Ishikawa (cell line): ENCODE data around the gene MRPL24.

Experiments
- CEBPB ChIP-seq: IDR thresholded peaks from 2 replicates; pipeline ENCODE4 v1.6.1; 2012
- CREB1 ChIP-seq: IDR thresholded peaks from 2 replicates; pipeline ENCODE4 v1.6.1; 2012; ENCODE audit warnings: low read depth
- EGR1 ChIP-seq: IDR thresholded peaks from 2 replicates; pipeline ENCODE4 v1.6.1; 2012
- EP300 ChIP-seq: IDR thresholded peaks from 2 replicates; pipeline ENCODE4 v1.6.1; 2012; ENCODE audit warnings: borderline replicate concordance
- FOXM1 ChIP-seq: IDR thresholded peaks from 2 replicates; pipeline ENCODE4 v1.6.1; 2012; ENCODE audit warnings: low read depth, borderline replicate concordance
- NFIC ChIP-seq: IDR thresholded peaks from 2 replicates; pipeline ENCODE4 v1.6.1; 2012
- RAD21 ChIP-seq: IDR thresholded peaks from 2 replicates; pipeline ENCODE4 v1.6.1; 2012; ENCODE audit warnings: low read depth
- TAF1 ChIP-seq: IDR thresholded peaks from 2 replicates; pipeline ENCODE4 v1.6.1; 2012; ENCODE audit warnings: low read depth, mild to moderate bottlenecking
- TCF12 ChIP-seq: IDR thresholded peaks from 2 replicates; pipeline ENCODE4 v1.6.1; 2012; ENCODE audit warnings: low read depth
- TEAD4 ChIP-seq: IDR thresholded peaks from 2 replicates; pipeline ENCODE4 v1.6.1; 2012
- YY1 ChIP-seq: IDR thresholded peaks from 2 replicates; pipeline ENCODE4 v1.6.1; 2012; ENCODE audit warnings: low read depth
- TF ChIP-seq, protein P1 (sequence below): IDR thresholded peaks from 2 replicates; pipeline ENCODE4 v1.6.1; 2012
- TF ChIP-seq, protein P2 (sequence below): IDR thresholded peaks from 2 replicates; pipeline ENCODE4 v1.6.1; 2012; ENCODE audit warnings: low read depth, mild to moderate bottlenecking
- TF ChIP-seq, protein P3 (sequence below): IDR thresholded peaks from 2 replicates; pipeline ENCODE4 v1.6.1; 2012

DNA sequence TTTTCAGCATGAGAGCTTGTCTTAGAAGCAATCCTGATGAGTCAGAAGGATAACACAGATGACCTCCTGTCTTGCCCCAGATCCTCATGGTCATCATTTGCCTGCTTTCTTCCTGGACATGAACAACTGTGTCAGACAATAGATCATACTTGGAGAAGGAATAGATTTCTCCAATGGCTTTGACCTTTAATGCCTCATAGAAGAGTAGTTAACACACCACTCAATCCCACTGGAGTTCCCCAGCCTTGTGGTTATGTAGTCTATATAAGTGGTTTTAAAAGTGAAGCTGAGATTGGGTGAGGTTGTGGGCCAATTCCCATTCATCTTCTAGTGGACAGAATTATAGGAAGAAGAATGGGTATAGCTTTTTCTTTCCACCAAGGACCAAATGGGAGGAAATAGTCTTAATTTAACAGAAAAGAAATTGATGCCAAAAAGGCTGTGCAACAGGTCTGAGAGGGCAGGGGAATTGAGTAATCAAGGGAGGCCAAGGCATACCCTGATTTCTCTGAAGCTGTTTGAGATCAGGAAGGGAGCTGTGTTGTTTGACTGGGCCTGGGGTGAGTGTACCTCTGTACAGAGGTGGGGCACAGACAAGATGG is 40.8 kb upstream of the MRPL24 start:
- TF ChIP-seq YY1 (no peak), CREB1 (no peak), EGR1 (no peak), RAD21 (no peak), TEAD4 (no peak), EP300 (no peak), CEBPB (no peak), TAF1 (no peak), TCF12 (no peak), FOXM1 (no peak), NFIC (no peak)
- TF ChIP-seq, protein P1, sequence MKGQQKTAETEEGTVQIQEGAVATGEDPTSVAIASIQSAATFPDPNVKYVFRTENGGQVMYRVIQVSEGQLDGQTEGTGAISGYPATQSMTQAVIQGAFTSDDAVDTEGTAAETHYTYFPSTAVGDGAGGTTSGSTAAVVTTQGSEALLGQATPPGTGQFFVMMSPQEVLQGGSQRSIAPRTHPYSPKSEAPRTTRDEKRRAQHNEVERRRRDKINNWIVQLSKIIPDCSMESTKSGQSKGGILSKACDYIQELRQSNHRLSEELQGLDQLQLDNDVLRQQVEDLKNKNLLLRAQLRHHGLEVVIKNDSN: no peak
- TF ChIP-seq, protein P2, sequence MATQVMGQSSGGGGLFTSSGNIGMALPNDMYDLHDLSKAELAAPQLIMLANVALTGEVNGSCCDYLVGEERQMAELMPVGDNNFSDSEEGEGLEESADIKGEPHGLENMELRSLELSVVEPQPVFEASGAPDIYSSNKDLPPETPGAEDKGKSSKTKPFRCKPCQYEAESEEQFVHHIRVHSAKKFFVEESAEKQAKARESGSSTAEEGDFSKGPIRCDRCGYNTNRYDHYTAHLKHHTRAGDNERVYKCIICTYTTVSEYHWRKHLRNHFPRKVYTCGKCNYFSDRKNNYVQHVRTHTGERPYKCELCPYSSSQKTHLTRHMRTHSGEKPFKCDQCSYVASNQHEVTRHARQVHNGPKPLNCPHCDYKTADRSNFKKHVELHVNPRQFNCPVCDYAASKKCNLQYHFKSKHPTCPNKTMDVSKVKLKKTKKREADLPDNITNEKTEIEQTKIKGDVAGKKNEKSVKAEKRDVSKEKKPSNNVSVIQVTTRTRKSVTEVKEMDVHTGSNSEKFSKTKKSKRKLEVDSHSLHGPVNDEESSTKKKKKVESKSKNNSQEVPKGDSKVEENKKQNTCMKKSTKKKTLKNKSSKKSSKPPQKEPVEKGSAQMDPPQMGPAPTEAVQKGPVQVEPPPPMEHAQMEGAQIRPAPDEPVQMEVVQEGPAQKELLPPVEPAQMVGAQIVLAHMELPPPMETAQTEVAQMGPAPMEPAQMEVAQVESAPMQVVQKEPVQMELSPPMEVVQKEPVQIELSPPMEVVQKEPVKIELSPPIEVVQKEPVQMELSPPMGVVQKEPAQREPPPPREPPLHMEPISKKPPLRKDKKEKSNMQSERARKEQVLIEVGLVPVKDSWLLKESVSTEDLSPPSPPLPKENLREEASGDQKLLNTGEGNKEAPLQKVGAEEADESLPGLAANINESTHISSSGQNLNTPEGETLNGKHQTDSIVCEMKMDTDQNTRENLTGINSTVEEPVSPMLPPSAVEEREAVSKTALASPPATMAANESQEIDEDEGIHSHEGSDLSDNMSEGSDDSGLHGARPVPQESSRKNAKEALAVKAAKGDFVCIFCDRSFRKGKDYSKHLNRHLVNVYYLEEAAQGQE: no peak
- TF ChIP-seq, protein P3, sequence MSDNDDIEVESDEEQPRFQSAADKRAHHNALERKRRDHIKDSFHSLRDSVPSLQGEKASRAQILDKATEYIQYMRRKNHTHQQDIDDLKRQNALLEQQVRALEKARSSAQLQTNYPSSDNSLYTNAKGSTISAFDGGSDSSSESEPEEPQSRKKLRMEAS: no peak
